HL-60/S4 (cell line): ENCODE results near the gene ATN1.
"Not testable (repeated sequence)": the region's sequence is repeated elsewhere in the genome, so short reads cannot be mapped to it uniquely, and the experiment has no call there.

Experiments used
- in situ Hi-C: fragments of 300-500 bp; cut with MboI; formaldehyde crosslinking; loops from 2 replicates; pipeline ENCODE4 v1.14.3; 2022; ENCODE audit warnings: low sequenced_read_pairs

The ATN1 gene

GRCh38 chr12:6927379-6928021 is at the start of gene ATN1:
Gene ATN1, plus strand, starts transcription at chr12:6927959. Its CDS starts 6,043 bp downstream, at chr12:6934002.
- in situ Hi-C loops = loop anchor here (25.0 kb wide), 1 partner anchor 185 kb away; the partner anchor contains the start of gene C1RL

DNA sequence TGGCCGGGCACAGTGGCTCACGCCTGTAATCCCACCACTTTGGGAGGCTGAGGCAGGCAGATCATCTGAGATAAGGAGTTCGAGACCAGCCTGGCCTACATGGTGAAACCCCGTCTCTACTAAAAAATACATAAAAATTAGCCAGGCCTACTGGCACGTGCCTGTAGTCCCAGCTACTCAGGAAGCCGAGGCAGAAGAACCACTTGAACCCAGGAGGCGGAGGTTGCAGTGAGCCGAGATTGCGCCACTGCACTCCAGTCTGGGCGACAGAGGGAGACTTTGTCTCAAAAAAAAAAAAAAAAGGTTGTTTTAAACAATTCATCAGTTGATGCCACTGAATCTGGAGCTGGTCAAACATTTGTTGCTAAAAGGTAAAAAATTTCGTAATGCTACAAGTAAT is 47.9 kb upstream of the ATN1 start:
- in situ Hi-C loops = not testable (repeated sequence)

DNA sequence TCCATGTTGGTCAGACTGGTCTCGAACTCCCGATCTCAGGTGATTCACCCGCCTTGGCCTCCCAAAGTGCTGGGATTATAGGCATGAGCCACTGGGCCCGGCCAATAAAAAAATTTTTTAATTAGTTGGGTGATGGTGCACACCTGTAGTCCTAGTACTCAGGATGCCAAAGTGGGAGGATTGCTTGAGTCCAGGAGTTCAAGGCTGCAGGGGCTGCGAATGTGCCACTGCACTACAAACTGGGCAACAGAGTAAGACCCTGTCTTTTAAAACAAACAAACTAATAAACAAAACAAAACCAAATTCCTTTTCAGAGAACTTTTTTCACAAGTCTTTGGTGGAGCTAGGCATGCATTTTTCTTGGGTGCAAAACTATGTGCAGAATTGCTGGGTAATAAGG is 44.5 kb upstream of the ATN1 start:
- in situ Hi-C loops = no loop called here

- in situ Hi-C loops = no loop called here
Observed at GRCh38 chr12:6883683-6884082, 44.1 kb upstream of the ATN1 start.

DNA sequence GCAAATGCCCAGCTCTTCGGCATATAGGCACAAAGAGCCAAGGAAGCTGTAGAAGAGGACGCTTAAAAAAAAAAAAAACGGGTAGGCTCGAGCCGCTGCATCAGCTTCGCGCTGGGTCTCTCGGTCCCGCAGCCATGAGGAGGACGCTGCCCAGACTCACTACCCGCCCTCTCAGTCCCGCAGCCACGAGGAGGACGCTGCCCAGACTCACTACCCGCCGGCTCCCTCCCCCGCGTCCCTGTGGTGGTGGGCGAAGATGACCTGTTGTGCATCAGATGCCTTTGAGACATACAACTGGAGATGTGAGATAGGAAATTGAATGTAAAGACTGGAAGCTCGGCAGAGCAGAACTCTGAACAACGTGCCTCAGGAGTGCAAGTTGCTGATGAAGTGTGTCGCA is 43.2 kb upstream of the ATN1 start:
- in situ Hi-C loops = no loop called here

DNA sequence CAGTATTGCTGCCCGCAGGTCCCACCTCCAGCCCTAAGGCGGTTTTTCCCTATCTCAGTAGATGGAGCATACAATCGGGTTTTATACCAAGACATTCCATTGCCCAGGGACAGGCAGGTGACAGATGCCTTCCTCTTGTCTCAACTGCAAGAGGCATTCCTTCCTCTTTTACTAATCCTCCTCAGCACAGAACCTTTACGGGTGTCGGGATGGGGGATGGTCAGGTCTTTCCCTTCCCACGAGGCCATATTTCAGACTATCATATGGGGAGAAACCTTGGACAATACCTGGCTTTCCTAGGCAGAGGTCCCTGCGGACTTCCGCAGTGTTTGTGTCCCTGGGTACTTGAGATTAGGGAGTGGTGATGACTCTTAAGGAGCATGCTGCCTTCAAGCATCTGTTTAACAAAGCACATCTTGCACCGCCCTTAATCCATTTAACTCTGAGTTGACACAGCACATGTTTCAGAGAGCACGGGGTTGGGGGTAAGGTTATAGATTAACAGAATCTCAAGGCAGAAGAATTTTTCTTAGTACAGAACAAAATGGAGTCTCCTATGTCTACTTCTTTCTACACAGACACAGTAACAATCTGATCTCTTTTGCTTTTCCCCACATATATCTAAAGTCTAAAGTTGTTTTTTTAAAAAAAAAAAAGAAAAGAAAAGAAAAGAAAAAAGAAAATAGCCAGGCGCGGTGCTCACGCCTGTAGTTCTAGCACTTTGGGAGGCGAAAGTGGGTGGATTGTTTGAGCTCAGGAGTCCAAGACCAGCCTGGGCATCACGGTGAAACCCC is 41.4 kb upstream of the ATN1 start:
- in situ Hi-C loops = not testable (repeated sequence)

- in situ Hi-C loops = no loop called here
Observed at GRCh38 chr12:6887460-6887859, 40.3 kb upstream of the ATN1 start.

DNA sequence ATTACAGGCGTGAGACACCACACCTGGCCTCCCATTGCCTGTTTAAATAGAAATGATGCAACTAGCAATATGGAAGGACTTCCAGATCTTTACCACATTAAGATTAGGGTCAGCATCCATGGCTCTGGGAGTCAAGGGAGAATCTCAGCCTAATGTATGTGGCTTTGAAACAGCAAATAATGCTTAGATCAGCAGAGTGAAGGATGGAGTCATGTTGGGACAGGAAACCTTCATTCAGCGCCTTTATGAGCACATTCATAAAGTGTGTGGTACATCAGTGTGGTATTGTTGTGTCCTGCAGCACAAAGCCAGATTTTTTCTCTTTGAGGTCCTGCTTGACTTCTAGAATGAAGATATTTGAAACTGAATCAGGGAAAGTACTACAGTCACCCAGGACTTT is 39.4 kb upstream of the ATN1 start:
- in situ Hi-C loops = no loop called here

- in situ Hi-C loops = not testable (repeated sequence)
Observed at GRCh38 chr12:6888794-6889193, 39.0 kb upstream of the ATN1 start.

- in situ Hi-C loops = not testable (repeated sequence)
Observed at GRCh38 chr12:6889775-6890573, 37.8 kb upstream of the ATN1 start.

DNA sequence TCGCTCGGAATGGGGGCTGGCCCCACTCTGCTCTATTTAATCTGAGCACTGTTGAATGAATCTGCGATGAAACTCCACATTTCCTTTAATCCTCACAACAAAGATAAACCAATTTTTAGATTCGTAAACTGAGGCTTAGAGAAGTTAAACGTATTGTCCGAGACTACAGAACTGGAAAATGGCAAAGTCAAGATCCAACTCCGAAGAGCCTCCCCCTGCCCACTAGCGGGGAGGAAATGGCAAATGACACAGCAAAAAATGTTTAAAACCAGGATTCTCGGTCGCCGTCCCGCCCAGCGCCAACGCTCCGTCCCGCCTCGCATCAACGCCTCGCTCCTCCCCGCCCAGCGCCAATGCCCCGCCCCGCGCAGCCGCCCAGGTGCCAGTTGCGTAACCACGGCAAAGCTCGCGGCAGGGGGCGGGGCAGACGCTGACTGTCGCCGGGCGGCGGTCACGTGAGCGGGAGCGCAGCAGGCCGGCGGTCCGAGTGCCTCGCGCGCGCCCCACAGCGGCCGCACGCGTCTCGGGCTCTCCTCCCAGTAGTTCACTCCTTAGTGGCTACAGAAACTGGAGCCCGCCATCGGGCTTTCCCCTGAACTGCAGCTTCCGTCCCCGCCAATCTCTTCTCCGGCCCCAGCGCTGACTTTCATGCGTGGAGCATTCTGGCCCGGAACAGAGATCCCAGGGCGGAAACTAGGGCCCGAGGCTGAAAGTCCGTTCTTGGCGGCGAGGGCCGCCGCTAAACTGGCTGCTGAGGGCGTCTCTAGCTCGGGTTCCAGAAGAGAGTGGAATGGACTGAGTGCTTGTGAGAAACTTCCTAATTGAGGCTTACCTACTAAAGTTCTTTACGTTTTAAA is 36.7 kb upstream of the ATN1 start:
- in situ Hi-C loops = no loop called here

DNA sequence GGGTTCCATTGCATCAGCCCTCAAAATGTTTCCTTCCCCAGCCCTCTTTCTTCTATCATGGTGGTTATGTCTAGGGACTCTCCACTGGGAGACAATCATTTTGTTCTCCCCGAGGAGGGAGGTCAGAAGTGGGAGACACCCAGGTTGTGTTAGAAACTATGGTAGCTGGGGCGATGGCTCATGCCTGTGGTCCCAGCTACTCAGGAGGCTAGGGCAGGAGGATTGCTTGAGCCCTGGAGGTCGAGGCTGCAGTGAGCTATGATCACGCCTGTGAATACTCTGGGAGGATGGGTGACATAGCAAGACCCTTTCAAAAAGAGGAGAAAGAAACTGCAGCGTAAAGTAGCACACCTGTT is 36.1 kb upstream of the ATN1 start:
- in situ Hi-C loops = no loop called here

- in situ Hi-C loops = not testable (repeated sequence)
Observed at GRCh38 chr12:6892683-6893082, 35.1 kb upstream of the ATN1 start.

GRCh38 chr12:6894321-6894720 is 33.4 kb upstream of the ATN1 start:
- in situ Hi-C loops = no loop called here

GRCh38 chr12:6896846-6897435 is 30.8 kb upstream of the ATN1 start:
- in situ Hi-C loops = no loop called here

GRCh38 chr12:6899427-6899826 is 28.3 kb upstream of the ATN1 start:
- in situ Hi-C loops = no loop called here

DNA sequence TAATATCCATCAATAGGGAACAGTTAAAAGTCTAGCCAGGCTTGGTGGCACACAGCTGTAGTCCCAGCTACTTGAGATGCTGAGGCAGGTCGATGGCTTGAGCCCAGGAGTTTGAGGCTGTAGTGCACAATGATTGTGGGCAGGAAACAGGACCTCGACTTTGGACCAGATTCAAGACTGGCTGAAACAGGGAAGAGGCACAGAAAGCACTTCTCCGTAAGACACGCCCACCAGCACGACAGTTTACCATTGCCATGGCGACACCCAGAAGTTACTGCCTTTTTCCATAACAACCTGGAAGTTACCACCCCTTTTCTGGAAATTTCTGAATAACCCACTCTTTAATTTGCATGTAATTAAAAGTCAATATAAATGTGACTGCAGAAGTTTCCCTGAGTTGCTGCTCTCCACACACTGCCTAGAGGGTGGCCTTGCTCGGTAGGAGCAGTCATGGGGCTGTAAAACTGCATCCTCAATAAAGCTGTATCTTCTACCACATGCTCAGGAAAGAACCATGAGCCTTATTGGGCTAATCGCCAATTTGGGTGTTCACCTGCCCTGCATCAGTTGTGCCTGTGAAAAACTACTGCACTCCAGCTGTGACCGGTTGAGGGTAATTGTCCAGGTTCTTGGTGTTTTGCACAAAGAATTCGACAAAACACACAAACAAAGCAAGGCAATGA is 27.8 kb upstream of the ATN1 start:
- in situ Hi-C loops = no loop called here

GRCh38 chr12:6902448-6902847 is 25.3 kb upstream of the ATN1 start:
- in situ Hi-C loops = no loop called here

GRCh38 chr12:6903722-6904121 is 24.0 kb upstream of the ATN1 start:
- in situ Hi-C loops = no loop called here
